ENCODE data around the gene RBM47.
A peak's percentile ranks its signal among the peaks of the same experiment; 100 is the strongest.
"Not testable (repeated sequence)": the region's sequence is repeated elsewhere in the genome, so short reads cannot be mapped to it uniquely, and the experiment has no call there.

Gene RBM47

DNA sequence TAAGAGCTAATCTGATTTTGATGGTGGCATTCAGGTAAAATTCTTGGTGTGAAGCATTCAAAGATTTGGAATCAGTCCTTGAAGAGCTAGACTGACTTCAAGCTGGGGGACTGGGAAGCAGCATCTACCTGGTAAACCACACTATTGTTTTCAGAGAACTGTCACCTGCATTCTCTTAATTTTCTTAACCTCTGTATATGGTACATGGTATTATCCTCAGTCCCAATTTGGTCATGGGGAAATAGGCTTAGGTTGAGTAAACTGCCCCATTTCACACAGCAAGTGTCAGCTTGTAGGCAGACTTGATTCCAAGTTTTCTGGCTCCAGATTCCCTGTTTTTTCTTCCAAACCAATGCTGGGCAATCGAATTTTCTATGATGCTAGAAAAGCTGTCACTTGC is 190.1 kb downstream of the RBM47 start:
- DNase-seq (ENCODE audit: low spot score): no peak

DNA sequence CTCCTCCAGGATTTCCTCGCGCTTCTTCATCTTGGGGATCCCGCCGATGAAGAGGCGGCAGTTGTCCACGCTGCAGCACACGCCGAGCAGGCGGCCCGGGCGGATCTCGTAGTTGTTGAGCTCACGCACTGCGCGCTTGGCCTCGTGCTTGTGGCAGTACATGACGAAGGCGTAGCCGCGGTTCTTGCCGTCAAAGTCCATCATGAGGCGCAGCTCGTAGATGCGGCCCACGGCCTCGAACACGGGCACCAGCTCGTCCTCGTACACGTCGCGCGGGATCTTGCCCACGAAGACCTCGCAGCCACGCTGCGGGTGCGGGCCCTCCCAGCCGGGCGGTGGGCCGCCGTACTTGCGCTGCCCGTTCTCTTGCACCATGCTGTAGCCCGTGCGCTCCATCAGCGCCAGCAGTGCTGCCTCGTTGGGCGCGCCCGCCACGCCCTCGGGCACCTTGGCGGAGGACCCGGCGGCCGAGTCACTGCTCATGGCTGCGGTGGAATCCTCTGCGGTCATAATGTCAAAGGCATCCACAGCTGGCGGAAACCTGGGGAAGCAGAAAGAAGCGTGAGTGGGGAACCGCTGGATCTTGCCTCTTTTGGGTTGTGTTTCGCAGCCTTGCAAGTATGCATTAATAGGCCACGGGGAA is 191.2 kb downstream of the RBM47 start:
- no peak for DNase-seq (ENCODE audit: low spot score)

DNA sequence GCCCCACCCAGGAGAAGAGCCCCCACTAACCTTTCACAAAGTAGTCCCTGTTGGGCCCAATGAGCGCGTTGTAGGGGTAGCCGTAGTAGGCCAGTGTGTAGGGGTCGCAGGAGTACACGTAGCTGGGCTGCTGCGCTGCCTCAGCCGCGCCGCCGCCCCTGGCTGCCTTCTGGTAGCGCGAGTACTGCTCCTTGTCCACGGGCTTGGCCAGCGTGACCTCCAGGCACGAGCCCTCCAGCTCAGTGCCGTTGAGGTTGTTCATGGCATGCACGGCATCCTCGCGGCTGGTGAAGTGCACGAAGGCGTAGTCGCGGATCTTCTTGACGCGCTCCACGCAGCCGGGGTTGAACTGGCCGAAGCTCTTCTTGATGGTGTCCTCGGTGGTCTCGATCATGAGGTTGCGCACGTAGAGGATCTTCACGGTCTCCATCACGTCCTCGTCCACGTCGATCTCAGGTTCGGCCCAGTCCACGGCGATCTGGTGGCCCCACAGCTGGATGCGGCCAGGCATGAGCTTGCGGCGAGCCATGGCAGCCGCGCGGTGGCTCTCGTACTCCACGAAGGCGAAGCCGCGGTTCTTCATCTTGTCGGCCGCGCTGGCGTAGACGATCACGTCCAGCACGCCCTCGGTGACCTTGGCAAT is 191.8 kb downstream of the RBM47 start:
- no peak for DNase-seq (ENCODE audit: low spot score)

DNA sequence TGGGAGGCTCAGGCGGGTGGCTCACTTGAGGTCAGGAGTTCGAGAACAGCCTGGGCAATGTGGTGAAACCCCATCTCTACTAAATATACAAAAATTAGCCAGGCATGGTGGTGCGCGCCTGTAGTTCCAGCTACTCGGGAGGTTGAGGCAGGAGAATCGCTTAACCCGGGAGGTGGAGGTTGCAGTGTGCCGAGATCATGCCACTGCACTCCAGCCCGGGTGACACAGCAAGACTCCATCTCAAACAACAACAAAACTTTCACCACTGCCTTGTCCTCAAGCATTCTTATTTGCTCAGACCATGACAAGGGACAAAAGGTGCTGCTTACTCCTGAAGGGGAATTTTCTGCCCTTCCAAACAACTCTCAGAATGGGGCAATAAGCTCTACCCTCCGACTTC is 194.4 kb downstream of the RBM47 start:
- not testable (repeated sequence) for DNase-seq (ENCODE audit: low spot score)

DNA sequence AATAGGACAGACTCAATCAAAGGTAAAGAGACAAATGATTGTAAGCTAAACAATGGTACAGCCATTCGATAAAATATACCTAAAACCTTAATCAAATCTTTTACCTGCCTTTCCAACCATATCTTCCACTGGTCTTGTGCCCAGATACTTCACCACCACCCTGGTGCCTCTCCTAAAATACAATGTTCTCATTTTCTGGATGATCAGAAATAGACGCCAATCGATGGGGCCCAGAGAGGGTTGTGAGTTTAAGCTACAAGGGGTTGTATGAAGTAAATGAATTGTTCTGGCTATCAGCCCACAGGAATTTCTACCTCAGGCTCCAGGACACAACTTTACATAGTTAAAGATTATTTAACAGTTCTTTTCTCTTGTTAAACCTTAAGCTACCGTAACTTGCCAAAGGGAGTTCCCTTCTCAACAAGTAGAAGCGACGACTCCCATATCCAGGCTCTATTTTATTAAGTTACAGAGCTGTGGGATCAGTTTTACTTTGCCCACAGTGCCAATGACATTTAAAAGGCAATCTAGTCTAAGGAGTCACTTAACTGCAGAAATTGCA is 195.5 kb downstream of the RBM47 start:
- DNase-seq (ENCODE audit: low spot score): no peak

DNA sequence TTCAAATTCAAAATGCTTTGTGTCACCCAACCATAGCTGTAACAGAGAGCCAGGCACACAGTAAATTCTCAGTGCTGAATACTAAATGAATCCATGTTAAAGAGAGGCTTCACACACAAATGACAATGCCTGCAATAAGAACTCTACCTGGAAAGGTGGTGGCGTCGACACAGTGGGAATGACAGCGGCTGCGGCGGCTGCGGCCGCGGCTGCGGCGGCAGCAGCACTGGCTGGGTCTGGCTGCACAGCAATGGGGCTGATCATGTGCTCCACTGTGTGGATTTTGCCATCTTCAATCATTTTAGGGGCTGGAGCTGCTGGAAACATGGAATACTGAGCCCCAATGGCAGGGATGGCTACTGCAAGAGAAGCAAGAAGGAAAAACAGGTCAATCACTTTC is 197.2 kb downstream of the RBM47 start:
- DNase-seq (ENCODE audit: low spot score): no peak

DNA sequence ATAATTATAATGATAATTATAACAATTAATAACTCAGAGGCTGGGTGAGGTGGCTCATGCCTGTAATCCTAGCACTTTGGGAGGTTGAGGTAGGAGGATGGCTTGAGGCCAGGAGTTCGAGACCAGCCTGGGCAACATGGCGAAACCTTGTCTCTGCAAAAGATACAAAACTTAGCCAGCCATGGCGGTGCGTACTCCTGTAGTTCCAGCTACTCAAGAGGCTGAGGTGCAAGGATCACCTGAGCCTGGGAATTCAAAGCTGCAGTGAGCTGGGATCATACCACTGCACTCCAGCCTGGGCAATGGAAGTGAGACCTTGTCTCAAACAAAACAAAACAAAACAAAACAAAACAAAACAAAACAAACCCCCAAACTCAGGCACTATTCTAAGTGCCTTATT is 201.8 kb downstream of the RBM47 start:
- not testable (repeated sequence) for DNase-seq (ENCODE audit: low spot score)

DNA sequence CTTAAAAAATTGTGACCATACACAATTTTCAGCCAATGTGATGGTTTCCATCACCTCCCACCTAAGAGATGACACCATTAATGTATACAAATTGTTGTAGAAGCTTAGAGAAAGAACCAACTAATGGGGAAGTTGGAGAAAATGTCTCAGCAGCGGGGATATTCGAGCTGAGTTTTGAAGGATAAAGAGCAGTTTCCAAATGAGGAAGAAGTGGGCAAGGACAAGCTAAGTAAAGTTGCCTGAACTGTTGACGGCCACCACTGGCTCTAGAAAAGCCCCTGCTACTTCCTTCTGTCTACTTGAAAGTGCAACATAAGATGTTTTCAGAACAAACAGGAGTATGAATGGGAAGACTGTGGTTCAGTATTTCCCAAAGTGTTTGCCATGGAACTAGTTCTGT is 202.5 kb downstream of the RBM47 start:
- no peak for DNase-seq (ENCODE audit: low spot score)

DNA sequence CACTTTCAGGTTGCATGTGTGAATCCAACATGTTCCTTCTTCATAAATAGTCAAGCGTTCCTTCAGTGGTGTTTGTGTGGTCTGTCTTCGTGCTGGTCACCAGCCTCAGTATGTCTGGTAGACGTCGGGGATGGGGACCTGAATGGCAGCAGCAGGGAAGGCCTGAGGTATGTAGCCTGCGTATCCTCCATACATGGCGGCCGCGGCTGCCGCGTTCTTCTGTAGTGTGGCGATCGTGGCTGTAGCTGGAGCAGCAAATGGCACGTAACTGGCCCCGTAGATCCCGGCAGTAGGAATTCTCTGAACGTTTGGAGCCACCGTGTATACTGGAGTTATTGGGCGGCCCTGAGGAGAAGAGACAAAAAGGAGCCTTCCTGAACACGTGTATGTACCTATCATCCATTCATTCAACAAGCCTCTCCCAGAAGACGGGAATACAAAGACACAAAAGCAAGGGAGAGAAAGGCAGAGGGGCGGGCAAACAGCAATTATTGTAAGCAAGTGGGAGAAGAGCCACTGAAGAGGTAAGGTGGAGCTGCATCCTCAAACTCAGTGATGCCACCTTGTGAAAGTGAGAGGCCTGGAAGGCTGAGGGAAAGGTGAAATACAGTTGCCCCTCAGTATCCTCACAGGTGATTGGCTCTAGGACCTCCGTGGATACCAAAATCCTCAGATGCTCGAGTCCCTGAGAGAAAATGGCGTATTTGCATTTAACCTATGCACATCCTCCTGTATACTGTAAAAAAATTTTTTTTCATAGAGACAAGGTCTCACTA is 203.7 kb downstream of the RBM47 start:
- no peak for DNase-seq (ENCODE audit: low spot score)

DNA sequence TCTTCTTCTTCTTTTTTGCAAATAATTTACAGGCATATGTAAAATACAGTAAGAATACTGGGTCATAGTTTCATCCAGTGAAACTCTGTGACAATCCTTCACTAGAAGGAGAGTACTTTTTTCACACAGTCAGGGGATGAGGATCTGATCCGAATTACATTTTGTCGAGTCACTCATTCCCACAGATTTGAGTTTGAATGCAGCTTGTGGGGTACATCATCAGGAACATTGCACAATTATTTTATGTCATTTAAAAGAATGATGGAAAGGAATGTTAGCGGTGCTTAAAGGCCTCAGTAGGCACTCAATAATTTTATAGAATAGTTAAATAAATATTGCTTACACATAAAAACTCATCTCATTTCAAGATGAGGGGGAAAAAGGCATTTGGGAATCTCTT is 205.9 kb downstream of the RBM47 start:
- no peak for DNase-seq (ENCODE audit: low spot score)

DNA sequence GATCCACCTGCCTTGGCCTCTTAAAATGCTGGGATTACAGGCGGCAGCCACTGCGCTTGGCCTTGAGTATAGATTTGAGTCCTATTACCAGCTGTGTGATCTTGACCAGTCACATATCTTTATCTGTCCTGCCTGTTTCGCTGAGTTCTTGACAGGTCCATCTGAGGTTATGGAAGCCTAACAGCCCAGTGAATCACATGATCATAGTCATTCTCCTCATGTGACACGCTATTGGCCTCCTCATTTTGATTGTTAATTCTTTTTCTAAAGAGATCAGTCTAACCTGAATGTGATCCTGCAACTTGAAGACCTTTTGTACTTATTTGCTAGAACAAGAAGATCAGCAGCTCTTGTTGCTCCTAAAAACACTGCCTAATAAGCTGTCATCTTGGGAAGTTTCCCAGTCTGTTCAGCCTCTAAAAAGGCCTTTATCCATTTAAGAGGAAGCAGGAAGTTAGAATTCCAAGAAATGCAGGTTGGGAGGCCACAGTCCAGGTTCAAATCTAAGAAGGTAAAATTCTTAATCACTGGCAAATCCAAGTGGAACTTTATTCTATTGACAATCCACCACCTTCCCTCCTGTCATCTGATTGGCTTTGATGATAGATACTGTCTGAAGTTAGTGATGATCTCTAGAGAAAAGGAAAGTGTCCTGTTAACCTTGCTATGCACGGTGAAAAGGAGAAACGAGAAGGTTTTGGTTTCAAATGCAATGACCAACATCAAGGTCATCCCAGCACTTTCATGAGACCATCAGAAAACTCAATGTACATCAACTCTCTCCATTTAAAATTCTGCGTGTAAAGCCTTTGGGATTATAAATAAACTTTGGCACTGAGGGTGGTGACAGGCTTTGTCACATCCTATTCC is 207.6 kb downstream of the RBM47 start:
- DNase-seq (ENCODE audit: low spot score): no peak

DNA sequence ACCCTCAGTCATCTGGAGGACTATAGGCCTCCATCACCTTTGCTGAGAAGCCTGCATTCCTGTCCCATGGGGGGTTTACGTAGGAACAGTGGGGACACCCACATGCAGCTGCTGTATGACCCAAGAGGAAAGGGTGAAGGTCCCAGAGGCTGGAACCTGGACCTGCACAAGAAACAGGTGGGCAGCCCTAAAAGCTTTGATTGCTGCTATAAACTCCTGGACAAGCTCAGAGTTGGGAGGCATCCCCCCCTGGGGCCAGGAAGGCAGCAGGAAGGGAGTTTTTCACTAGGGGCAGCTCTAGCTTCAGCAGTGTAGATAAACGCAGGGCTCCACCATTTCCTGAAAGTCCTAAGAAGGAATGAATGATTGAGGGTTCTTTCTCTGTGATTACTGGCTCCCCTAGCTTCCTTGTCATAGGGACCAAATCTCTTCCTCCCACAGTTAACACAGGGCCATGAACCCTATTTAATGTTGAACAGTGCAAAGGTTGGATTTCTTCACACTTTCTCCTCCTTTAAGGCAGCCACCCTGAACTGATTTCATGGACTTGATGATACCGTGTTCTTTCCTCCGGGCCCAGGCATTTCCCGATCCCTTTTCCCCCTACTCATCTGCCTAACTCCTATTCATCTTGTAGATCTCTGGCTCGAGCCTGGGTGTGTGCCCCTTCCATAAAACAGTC is 210.3 kb downstream of the RBM47 start:
- no peak for DNase-seq (ENCODE audit: low spot score)

DNA sequence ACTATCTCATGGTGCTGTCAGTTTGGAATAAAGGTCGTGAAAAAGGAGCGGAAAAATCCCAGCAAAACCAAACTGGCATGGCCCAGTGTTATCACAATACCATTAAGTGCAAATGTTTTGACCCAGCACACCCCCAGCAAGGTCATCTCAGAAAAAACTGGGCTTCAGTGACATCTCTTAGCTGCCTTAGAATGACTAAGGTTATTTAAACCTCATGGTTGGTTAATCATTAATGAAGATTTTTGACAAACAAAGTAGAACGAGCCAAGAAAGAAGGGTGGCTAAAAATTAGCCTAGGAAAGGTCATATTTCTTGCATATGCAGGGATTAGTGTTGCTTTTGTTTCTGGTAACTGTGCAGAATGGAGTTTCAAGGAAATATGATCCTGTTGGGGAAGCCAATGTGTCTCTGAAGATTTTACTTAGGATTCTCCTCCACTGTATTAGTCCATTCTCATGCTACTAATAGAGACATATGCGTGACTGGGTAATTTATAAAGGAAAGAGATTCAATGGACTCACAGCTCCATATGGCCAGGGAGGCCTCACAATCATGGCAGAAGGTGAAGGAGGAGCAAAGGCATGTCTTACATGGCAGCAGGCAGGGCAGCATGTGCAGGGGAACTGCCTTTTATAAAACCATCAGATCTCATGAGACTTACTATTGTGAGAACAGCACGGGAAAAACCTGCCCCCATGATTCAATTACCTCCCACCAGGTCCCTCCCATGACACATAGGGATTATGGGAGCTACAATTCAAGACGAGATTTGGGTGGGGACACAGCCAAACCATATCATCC is 211.0 kb downstream of the RBM47 start:
- no peak for DNase-seq (ENCODE audit: low spot score)

DNA sequence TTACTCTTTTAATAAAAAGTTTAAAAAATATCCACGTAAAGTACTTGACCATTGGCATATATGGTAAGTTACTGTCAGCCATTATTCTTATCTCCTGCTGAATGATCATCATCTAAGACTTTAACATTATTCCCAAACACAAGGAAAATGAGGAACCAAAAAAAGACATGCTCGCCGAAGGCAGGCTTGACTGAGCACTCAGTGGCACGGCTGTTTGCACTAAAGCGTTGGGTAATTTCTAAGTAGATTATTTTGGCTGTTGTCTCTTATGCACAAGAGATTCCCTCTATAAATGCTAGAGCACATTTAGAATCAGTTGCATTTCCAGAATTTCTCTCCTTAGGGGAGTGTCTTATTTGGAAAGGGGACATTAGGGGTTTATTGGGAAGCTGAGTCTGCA is 211.7 kb downstream of the RBM47 start:
- DNase-seq (ENCODE audit: low spot score): no peak

DNA sequence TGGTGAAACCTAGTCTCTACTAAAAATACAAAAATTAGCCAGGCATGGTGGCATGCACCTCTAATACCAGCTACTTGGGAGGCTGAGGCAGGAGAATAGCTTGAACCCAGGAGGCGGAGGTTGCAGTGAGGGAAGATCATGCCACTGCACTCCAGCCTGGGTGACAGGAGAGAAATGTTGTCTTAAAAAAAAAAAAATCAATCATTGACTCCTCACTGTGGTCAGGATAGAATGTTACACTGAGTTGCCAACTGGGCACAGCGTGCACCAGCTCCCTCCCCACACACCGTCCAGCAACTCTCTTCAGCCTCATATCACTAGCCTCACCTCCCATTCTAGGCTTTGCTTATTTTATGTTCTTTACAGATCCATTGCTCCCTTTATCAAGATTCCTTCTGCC is 215.0 kb downstream of the RBM47 start:
- DNase-seq (ENCODE audit: low spot score): no peak

DNA sequence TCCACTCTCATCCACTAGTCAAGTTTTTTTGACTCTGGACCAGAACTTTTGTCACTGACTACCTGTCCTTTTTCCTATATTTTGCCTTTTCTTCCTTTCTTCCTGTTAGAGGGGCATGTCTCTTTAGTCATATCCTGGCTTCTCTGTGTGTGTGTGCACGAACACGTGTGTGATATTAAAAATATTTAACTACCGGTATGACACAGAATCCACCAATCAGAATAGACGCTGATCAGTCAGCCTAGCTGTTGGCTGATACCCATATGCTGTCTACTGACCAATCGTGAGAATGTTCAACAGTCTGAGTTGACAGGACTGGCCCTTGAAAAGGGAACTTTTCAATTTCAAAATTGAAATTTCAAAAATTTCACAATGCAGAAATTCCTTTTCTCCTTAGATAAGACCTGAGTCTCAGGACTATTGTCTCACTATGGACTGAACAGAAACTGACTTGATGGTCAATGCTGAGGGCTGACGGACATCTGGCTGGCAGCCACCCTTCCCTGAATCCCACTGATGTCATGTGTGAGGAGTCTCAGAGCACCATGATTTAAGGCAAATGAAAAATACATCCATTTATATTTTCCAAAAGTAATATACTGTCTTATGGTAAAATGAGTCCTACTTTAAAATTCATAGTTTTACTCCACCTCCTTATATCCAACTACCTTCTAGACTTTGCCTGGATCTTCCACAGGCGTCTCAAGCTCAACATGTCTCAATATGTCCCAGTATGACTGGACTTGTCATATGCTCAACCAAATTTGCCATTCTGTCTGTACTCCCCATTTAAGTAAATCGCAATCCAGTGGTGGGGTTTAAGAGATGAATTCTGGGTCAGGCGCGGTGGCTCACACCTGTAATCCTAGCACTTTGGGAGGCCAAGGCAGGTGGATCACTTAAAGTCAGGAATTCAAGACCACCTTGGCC is 216.5 kb downstream of the RBM47 start:
- DNase-seq (ENCODE audit: low spot score): no peak

DNA sequence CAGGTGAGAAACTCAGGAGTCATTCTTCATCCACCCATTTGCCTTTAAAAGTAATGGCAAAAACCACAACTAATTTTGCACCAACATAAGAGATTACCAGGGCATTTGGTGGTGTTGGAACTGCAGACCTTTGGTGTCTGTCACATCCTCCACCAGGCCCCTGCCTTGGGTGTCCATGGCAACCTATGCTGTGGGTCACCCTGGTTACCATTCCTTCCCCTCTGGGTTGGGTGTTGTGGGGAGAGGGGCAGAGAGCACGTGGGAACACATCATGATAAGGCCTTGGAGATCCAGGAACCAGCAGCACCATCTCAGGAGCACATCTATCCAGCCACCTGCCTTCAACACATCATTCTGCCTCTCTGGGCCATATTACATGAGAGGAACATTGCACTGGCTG is 217.3 kb downstream of the RBM47 start:
- DNase-seq (ENCODE audit: low spot score): no peak

DNA sequence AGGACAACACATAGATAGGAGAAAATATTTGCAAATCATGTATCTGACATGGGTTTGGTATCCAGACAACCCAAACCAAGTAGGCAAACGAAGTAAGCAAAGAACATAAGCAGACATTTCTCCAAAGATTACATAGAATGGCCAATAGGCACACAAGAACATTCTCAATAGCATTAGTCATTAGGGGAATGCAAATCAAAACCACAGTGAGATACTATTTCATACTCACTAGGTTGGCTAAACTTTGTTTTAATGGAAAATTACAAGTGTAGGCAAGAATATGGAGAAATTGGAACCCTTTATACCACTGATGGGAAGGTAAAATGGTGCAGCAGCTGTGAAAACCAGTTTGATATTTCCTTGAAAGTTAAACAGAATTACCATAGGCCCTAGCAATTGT is 219.8 kb downstream of the RBM47 start:
- peak; percentile 30 for DNase-seq (ENCODE audit: low spot score)

DNA sequence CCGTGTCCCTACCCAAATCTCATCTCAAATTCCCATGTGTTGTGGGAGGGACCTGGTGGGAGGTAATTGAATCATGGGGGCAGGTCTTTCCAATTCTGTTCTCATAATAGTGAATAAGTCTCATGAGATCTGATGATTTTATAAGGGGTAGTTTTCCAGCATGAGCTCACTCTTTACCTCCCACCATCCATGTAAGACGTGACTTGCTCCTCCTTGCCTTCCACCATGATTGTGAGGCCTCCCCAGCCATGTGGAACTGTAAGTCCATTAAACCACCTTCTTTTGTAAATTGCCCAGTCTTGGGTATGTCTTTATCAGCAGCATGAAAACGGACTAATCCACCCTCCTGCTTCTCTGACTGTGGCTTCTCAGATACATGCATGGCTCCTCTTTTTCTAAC is 222.2 kb downstream of the RBM47 start:
- not testable (repeated sequence) for DNase-seq (ENCODE audit: low spot score)

DNA sequence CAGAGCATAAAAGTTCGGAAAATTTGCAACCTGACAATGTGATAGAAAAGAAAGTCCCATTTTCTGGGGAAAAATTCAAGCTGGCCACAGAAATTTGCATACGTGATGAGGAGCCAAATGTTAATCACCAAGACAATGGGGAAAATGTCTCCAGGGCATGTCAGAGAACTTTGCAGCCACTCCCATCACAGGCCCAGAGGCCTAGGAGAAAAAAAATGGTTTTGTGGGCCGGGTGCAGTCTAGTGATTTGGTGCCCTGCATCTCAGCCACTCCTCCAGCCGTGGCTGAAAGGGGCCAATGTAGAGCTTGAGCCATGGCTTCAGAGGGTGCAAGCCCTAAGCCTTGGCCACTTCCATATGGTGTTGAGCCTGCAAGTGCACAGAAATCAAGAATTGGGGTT is 223.3 kb downstream of the RBM47 start:
- DNase-seq (ENCODE audit: low spot score): no peak

All from RKO (cell line).